H1 (cell line): ENCODE results near the gene GNG4. TPM values are rescaled to one million over a fixed set of nuclear protein-coding genes. Genes with fewer than 3 reads are reported as not detected.

ENCODE experiments used
- CTCF ChIA-PET: fragments of 300-600 bp; sonication (Branson Sonifier 250); formaldehyde crosslinking; loops from one replicate; lab custom pipeline; 2021; ENCODE audit not compliant: partially characterized antibody; lab: Charles Lee
- POLR2A ChIA-PET: fragments of 300-600 bp; sonication (Branson Sonifier 250); formaldehyde crosslinking; loops from one replicate; lab custom pipeline; 2021; ENCODE audit warnings: inconsistent platforms; ENCODE audit not compliant: partially characterized antibody; lab: Charles Lee
- DNase-seq, 2 experiments: peaks; one replicate each; pipeline versions ENCODE4 v3.0.0 to v3.0.0-alpha.2; 2010 to 2022; ENCODE audit warnings: low spot score in 2 of 2, low read depth in 1 of 2, mixed read lengths in 1 of 2
- FAIRE-seq: peaks from 2 replicates; lab custom pipeline; 2011; peaks lifted over from hg19 to GRCh38; lab: Jason Lieb, UNC
- H2AFZ ChIP-seq: 2 replicates; pipeline ENCODE4 v1.8.1; 2012; ENCODE audit warnings: low read length, inconsistent platforms
- H2AK5ac ChIP-seq: 2 replicates; pipeline ENCODE4 v1.6.1; 2013; ENCODE audit warnings: low read depth, low read length
- H2BK120ac ChIP-seq: replicated peaks from 2 replicates; pipeline ENCODE3; 2013; ENCODE audit warnings: low read depth, low read length, inconsistent platforms
- H2BK12ac ChIP-seq: 2 replicates; pipeline ENCODE4 v1.6.1; 2013; ENCODE audit warnings: low read depth, low read length
- H2BK15ac ChIP-seq: 2 replicates; pipeline ENCODE4 v1.6.1; 2013; ENCODE audit warnings: low read length
- H2BK20ac ChIP-seq: 2 replicates; pipeline ENCODE4 v1.6.1; 2013; ENCODE audit warnings: low read length
- H2BK5ac ChIP-seq: 2 replicates; pipeline ENCODE4 v1.6.1; 2013; ENCODE audit warnings: low read depth, low read length
- H3K14ac ChIP-seq: 2 replicates; pipeline ENCODE4 v1.6.1; 2013; ENCODE audit warnings: inconsistent platforms; ENCODE audit not compliant: insufficient read length
- H3K18ac ChIP-seq: 2 replicates; pipeline ENCODE4 v1.6.1; 2013; ENCODE audit warnings: low read length; ENCODE audit errors: extremely low read depth
- H3K23ac ChIP-seq: 2 replicates; pipeline ENCODE4 v1.6.1; 2013; ENCODE audit warnings: inconsistent platforms; ENCODE audit not compliant: insufficient read length
- H3K23me2 ChIP-seq: 2 replicates; pipeline ENCODE4 v1.6.1; 2013; ENCODE audit warnings: low read depth, low read length
- H3K27ac ChIP-seq: 2 replicates; pipeline ENCODE4 v1.6.1; 2011; ENCODE audit warnings: low read depth, low read length, inconsistent platforms
- H3K27me3 ChIP-seq, 4 experiments: replicated peaks in 1 of 4; 1 replicate in 1 of 4; 2 replicates in 3 of 4; pipeline versions ENCODE4 v1.6.1 to v1.8.1; 2011 to 2013; ENCODE audit warnings: low read length in 3 of 4, mild to moderate bottlenecking in 3 of 4, inconsistent platforms in 2 of 4, mixed read lengths in 2 of 4, moderate library complexity in 1 of 4; ENCODE audit not compliant: control insufficient read depth in 3 of 4, insufficient read depth in 3 of 4; ENCODE audit errors: extremely low read depth in 1 of 4
- H3K36me3 ChIP-seq, 4 experiments: 2 replicates each; pipeline versions ENCODE4 v1.6.1 to v1.8.1; 2011 to 2013; ENCODE audit warnings: mild to moderate bottlenecking in 4 of 4, low read length in 3 of 4, moderate library complexity in 2 of 4, control low read depth in 1 of 4, inconsistent platforms in 1 of 4; ENCODE audit not compliant: insufficient read depth in 4 of 4, control insufficient read depth in 2 of 4
- H3K4ac ChIP-seq: replicated peaks from 2 replicates; pipeline ENCODE3; 2013; ENCODE audit warnings: low read length, low read depth, mixed read lengths, inconsistent platforms; ENCODE audit not compliant: insufficient read length
- H3K4me1 ChIP-seq, 4 experiments: replicated peaks in 1 of 4; 1 replicate in 1 of 4; 2 replicates in 3 of 4; pipeline versions ENCODE4 v1.6.1 to v1.8.1; 2011 to 2013; ENCODE audit warnings: low read length in 3 of 4, inconsistent platforms in 2 of 4, mixed read lengths in 1 of 4; ENCODE audit not compliant: insufficient read depth in 4 of 4, control insufficient read depth in 3 of 4
- H3K4me2 ChIP-seq, 2 experiments: 2 replicates each; pipeline versions ENCODE4 v1.6.1 to v1.8.1; 2011 to 2013; ENCODE audit warnings: low read depth in 2 of 2, low read length in 2 of 2, control low read depth in 1 of 2, inconsistent platforms in 1 of 2, mild to moderate bottlenecking in 1 of 2; ENCODE audit not compliant: insufficient read depth in 1 of 2
- H3K4me3 ChIP-seq, 4 experiments: fragments of 200-600, 300-600 bp in 1 of 4; sonication (generic), shearing (Covaris generic), sonication (Bioruptor Twin) in 1 of 4; 2 replicates each; pipeline versions ENCODE4 v1.5.1 to v1.8.1; 2011 to 2016; ENCODE audit warnings: low read length in 4 of 4, low read depth in 3 of 4, control low read depth in 2 of 4, inconsistent platforms in 2 of 4, mild to moderate bottlenecking in 2 of 4, mixed read lengths in 1 of 4, moderate library complexity in 1 of 4; ENCODE audit not compliant: insufficient read depth in 2 of 4; ENCODE audit errors: extremely low read depth in 1 of 4
- H3K56ac ChIP-seq: replicated peaks from 2 replicates; pipeline ENCODE3; 2013; ENCODE audit warnings: low read depth, mild to moderate bottlenecking, mixed read lengths, low read length, inconsistent platforms; ENCODE audit not compliant: insufficient read length
- H3K79me1 ChIP-seq: 2 replicates; pipeline ENCODE4 v1.6.1; 2013; ENCODE audit warnings: low read depth, low read length, control low read depth
- H3K79me2 ChIP-seq, 2 experiments: 2 replicates each; pipeline versions ENCODE4 v1.6.1 to v1.8.1; 2012 to 2013; ENCODE audit warnings: low read length in 2 of 2, mild to moderate bottlenecking in 2 of 2, inconsistent platforms in 1 of 2; ENCODE audit not compliant: insufficient read depth in 2 of 2, control insufficient read depth in 1 of 2
- H3K9ac ChIP-seq, 4 experiments: replicated peaks in 1 of 4; 1 replicate in 1 of 4; 2 replicates in 3 of 4; pipeline versions ENCODE4 v1.6.1 to v1.8.1; 2011 to 2013; ENCODE audit warnings: low read depth in 3 of 4, low read length in 3 of 4, control low read depth in 2 of 4, mild to moderate bottlenecking in 2 of 4, moderate library complexity in 2 of 4, inconsistent platforms in 1 of 4; ENCODE audit errors: extremely low read depth in 1 of 4
- H3K9me3 ChIP-seq, 2 experiments: 2 replicates each; pipeline versions ENCODE4 v1.6.1 to v1.8.1; 2012 to 2013; ENCODE audit warnings: mild to moderate bottlenecking in 2 of 2, moderate library complexity in 2 of 2, control low read depth in 1 of 2, inconsistent platforms in 1 of 2, low read depth in 1 of 2, low read length in 1 of 2, mixed read lengths in 1 of 2; ENCODE audit not compliant: insufficient read depth in 2 of 2
- H4K20me1 ChIP-seq, 2 experiments: replicated peaks in 1 of 2; 2 replicates each; pipeline versions ENCODE3 to v1.8.1; 2011 to 2013; ENCODE audit warnings: inconsistent platforms in 2 of 2, low read length in 2 of 2, mild to moderate bottlenecking in 1 of 2; ENCODE audit not compliant: insufficient read depth in 2 of 2, control insufficient read depth in 1 of 2
- H4K5ac ChIP-seq: 2 replicates; pipeline ENCODE4 v1.6.1; 2013; ENCODE audit warnings: low read length, low read depth, mixed read lengths, inconsistent platforms; ENCODE audit not compliant: insufficient read length
- H4K8ac ChIP-seq: 2 replicates; pipeline ENCODE4 v1.8.0; 2013; ENCODE audit warnings: mild to moderate bottlenecking, moderate library complexity, low read length, inconsistent platforms; ENCODE audit not compliant: insufficient read depth; ENCODE audit errors: extremely low read depth
- H4K91ac ChIP-seq: replicated peaks from 2 replicates; pipeline ENCODE3; 2013; ENCODE audit warnings: low read length, mixed read lengths, inconsistent platforms; ENCODE audit not compliant: insufficient read length
- CEBPB ChIP-seq: IDR thresholded peaks from 2 replicates; pipeline ENCODE4 v1.6.1; 2012; ENCODE audit warnings: low read depth, low read length
- CTBP2 ChIP-seq: IDR thresholded peaks from 2 replicates; pipeline ENCODE4 v1.7.0; 2011; ENCODE audit warnings: borderline replicate concordance, mild to moderate bottlenecking, moderate library complexity, mixed read lengths, low read length; ENCODE audit not compliant: insufficient read depth, insufficient read length
- CTCF ChIP-seq, 3 experiments: IDR thresholded peaks; 1 replicate in 2 of 3; 2 replicates in 1 of 3; pipeline versions ENCODE4 v1.5.1 to v1.6.1; 2011; ENCODE audit warnings: low read length in 3 of 3, mild to moderate bottlenecking in 3 of 3, inconsistent platforms in 2 of 3, low read depth in 1 of 3, moderate library complexity in 1 of 3; ENCODE audit not compliant: insufficient read depth in 1 of 3; ENCODE audit errors: control extremely low read depth in 1 of 3
- HDAC6 ChIP-seq: IDR thresholded peaks from one replicate; pipeline ENCODE4 v1.7.1; 2012; ENCODE audit warnings: low read depth, mild to moderate bottlenecking, inconsistent platforms, low read length, moderate library complexity
- POLR2A ChIP-seq, 2 experiments: IDR thresholded peaks; 1 replicate in 1 of 2; 2 replicates in 1 of 2; pipeline ENCODE4 v1.6.1; 2011; ENCODE audit warnings: low read depth in 2 of 2, low read length in 2 of 2, mild to moderate bottlenecking in 2 of 2; ENCODE audit errors: control extremely low read depth in 1 of 2
- RAD21 ChIP-seq, 2 experiments: IDR thresholded peaks in 1 of 2; conservative IDR thresholded peaks in 1 of 2; 2 replicates each; pipeline ENCODE4 v1.6.1; 2011; ENCODE audit warnings: low read depth in 2 of 2, low read length in 2 of 2, improper control_type of control experiment in 1 of 2, inconsistent platforms in 1 of 2, mild to moderate bottlenecking in 1 of 2, moderate library complexity in 1 of 2
- SIX5 ChIP-seq: IDR thresholded peaks from 2 replicates; pipeline ENCODE4 v1.6.1; 2011; ENCODE audit warnings: mild to moderate bottlenecking, low read depth, low read length
- TEAD4 ChIP-seq: IDR thresholded peaks from 2 replicates; pipeline ENCODE4 v1.6.1; 2012; ENCODE audit warnings: low read depth, low read length, inconsistent platforms, mixed read lengths
- YY1 ChIP-seq: IDR thresholded peaks from 2 replicates; pipeline ENCODE4 v1.6.1; 2011; ENCODE audit warnings: low read depth, mild to moderate bottlenecking, low read length
- WGBS, 2 experiments: shearing (Covaris generic) in 1 of 2; methylation state at CpG; one replicate each; pipeline versions ENCODE4 v1.1.6 to v1.1.7; 2013 to 2015; ENCODE audit warnings: low lambda C conversion rate in 2 of 2, mixed read lengths in 2 of 2, inconsistent platforms in 1 of 2, low coverage in 1 of 2, missing lambda C conversion rate in 1 of 2; ENCODE audit not compliant: insufficient replicate concordance in 2 of 2, insufficient coverage in 1 of 2, insufficient read length in 1 of 2; ENCODE audit errors: extremely low coverage in 1 of 2, missing lambda C conversion rate in 1 of 2; 5-methylcytosine and 5-hydroxymethylcytosine counted together
- polyA plus RNA-seq, 7 experiments: library from polyadenylated mRNA; depleted of rRNA in 3 of 7; stranded (reverse) in 5 of 7; unstranded in 2 of 7; fragments of >200 nt in 5 of 7; fragments of 200-250 nt in 2 of 7; gene quantifications; 1 replicate in 5 of 7; 2 replicates in 1 of 7; 4 replicates in 1 of 7; pipeline versions ENCODE4 v1.2.1 to v1.2.3, GENCODE V29; 2011 to 2013; ENCODE audit warnings: missing spikeins in 2 of 7, mixed read lengths in 2 of 7
- total RNA-seq: library from RNA; stranded (reverse); fragmentation: NEBNext Ultra II Directional; extraction: Animal tissue kit (Norgen Biotek cat#: 25700); gene quantifications from 2 replicates; pipeline ENCODE4 v1.2.1, GENCODE V29; 2021

Gene GNG4
- total and polyA plus RNA-seq, 2 of the 8 experiments (the other 6 are each of a cell fraction or from before 2014, with no cell fraction given) = 95.5 to 96.8 TPM

- H2AFZ ChIP-seq = no peak overlapping the region
- peaks cover 0 to 5% of the 10 kb centered on the region in 2 experiments; a peak in 1 of 4 replicates for H3K79me2 ChIP-seq
- H3K9ac ChIP-seq = no peak overlapping the region
- H4K20me1 ChIP-seq = peaks cover 6 to 7% of the 10 kb centered on the region in 2 experiments
- no peak overlapping the region for H2AK5ac ChIP-seq
- H3K23ac ChIP-seq = no peak overlapping the region
- no peak overlapping the region for H3K14ac ChIP-seq
- 74% methylated on average over 5 of the region's 5 CpGs; no CpG with 5 or more reads in 1 of the 2 experiments for WGBS, 2 experiments
- H3K18ac ChIP-seq = no peak overlapping the region
- FAIRE-seq (no peak), DNase-seq (peak in 1 of 2 experiments; percentile 68)
- no peak overlapping the region for H2BK120ac ChIP-seq
- H3K27me3 ChIP-seq = no peaks in the 10 kb centered on the region
- H3K4me3 ChIP-seq = no peak overlapping the region
- no peak for TF ChIP-seq HDAC6
- TF ChIP-seq POLR2A (IDR thresholded peaks at IDR 0.05; ENCODE audit: control extremely low read depth in 1 of 2, low read depth in 2 of 2, low read length in 2 of 2) = no peak
- no peak for TF ChIP-seq CTBP2
- no peak for TF ChIP-seq SIX5
- no peak for TF ChIP-seq CEBPB
- 0 out of 2 replicates have a peak, but pooled peaks have one; percentile 23 for TF ChIP-seq TEAD4
- TF ChIP-seq RAD21 (IDR thresholded peaks at IDR 0.05 in 1 of 2, conservative IDR thresholded peaks at IDR 0.05 in 1 of 2; ENCODE audit: low read depth in 2 of 2, low read length in 2 of 2) = peak in 1 of 2 experiments; percentile 32; a peak in 2 of 4 replicates
- no peak for TF ChIP-seq YY1
- TF ChIP-seq CTCF (IDR thresholded peaks at IDR 0.05; ENCODE audit: control extremely low read depth in 1 of 3, insufficient read depth in 1 of 3, low read depth in 1 of 3, low read length in 3 of 3) = peak; percentile 58 to 65 (median 64)
- no peaks in the 10 kb centered on the region for H3K23me2 ChIP-seq
- H3K9me3 ChIP-seq = no peaks in the 10 kb centered on the region
- H2BK12ac ChIP-seq = no peak overlapping the region
- no peak overlapping the region for H4K91ac ChIP-seq
- H2BK20ac ChIP-seq = no peak overlapping the region
- ChIA-PET POLR2A (interaction anchor here (0.6 kb wide), 1 partner anchor 438 kb away, joined by 3 read pairs; no protein-coding TSS in a partner anchor), CTCF (interaction anchor here (0.8 to 13.2 kb wide), 66 partner anchors 10 to 577 kb away, joined by 3 to 193 read pairs (median 5); partner anchors contain the start of genes B3GALNT2 and LYST)
- no peak overlapping the region for H3K56ac ChIP-seq
- H2BK15ac ChIP-seq = no peak overlapping the region
- H4K5ac ChIP-seq = no peak overlapping the region
- no peak overlapping the region for H3K4me2 ChIP-seq
- H3K4ac ChIP-seq = no peak overlapping the region
- no peak overlapping the region for H3K27ac ChIP-seq
- peaks cover 0 to 9% (median 0%) of the 10 kb centered on the region in 4 experiments; a peak in 2 of 7 replicates for H3K4me1 ChIP-seq
- H2BK5ac ChIP-seq = no peak overlapping the region
- no peaks in the 10 kb centered on the region; a peak in 1 of 8 replicates for H3K36me3 ChIP-seq
- H3K79me1 ChIP-seq = no peaks in the 10 kb centered on the region; the same call in 1 of the 2 replicates
- H4K8ac ChIP-seq = no peak overlapping the region
Observed at GRCh38 chr1:235601104-235601503, 48.5 kb downstream of the GNG4 start.
